GM19324 (cell line): ENCODE data around the gene LMF1.
"Not testable (repeated sequence)": the region's sequence is repeated elsewhere in the genome, so short reads cannot be mapped to it uniquely, and the experiment has no call there.

ENCODE experiments used
- ATAC-seq: cut with Tn5 transposase; IDR thresholded peaks from one replicate; pipeline ENCODE4 v1.9.1; 2021; ENCODE audit warnings: mild to moderate bottlenecking, moderate library complexity; ENCODE audit not compliant: unreplicated experiment, low FRiP score

The LMF1 gene

DNA sequence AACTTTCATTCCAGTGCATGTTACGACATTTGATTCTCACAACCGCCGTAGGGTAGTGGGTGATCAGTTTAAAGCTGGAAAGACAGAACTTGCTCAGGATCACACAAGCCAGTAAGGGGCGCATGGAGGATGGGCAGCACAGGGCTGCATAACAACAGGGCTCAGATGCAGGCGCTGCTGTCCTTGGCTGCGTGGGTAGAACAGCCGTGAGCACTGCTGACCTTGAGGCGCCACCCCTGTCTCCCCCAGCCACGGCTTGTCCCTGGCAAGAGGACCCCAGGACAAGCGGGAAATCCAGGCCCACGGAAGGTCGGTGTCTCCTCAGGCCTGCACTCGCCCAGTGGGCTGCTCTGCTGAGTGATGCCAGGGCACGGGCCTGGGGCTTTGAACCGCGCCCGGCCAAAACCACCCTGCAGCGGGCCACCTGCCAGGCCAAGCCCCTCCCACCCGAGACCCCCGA lies 84.7 kb downstream of the LMF1 start:
- no peak for ATAC-seq

DNA sequence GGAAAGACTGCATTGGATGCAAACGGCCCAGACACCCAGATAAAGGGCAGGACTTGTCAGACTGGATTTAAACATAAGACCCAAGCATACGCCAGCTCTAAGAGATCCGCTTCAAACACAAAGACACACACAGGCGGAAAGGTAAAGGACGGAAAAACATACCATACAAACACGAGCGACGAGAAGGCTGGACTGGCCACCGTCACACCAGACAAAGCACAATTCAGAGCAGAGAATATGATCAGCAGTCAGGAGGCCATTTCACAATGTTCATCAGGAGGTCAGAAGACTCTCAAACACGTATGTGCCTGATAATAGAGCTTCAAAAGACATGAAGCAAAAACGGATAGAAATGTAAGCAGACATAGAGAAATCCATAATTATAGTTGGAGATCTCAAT lies 85.4 kb downstream of the LMF1 start:
- ATAC-seq = no peak

DNA sequence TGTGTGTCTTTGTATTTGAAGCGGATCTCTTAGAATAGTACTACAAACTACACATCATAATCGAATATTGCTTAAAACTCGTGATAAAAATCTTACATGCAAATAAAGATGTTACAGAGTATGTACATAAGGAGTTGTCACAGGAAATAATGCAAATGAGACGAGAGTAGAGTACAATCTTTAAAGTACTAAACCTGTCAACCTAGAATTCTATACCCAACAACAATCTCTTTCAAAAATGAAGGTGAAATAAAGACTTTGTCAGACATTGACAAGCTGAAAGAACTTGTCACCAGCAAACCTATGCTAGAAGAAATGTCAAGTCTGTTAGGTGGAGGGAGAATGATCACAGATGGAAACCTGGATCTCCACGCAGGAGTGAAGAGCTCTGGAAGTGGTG lies 86.6 kb downstream of the LMF1 start:
- ATAC-seq = no peak

DNA sequence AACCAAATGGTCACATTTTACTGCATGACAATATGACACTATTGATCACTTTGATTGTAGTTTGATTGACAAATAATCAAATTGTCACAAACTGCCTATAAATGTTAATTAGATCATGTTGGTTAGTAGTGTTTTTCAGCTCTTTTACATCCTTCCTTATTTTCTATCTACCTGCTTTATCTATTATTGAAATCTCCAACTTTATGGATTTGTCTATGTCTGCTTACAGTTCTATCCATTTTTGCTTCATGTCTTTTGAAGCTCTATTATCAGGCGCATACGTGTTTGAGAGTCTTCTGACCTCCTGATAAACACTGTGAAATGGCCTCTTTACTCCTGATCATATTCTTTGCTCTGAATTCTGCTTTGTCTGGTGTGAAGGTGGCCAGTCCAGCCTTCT lies 87.0 kb downstream of the LMF1 start:
- ATAC-seq = no peak

DNA sequence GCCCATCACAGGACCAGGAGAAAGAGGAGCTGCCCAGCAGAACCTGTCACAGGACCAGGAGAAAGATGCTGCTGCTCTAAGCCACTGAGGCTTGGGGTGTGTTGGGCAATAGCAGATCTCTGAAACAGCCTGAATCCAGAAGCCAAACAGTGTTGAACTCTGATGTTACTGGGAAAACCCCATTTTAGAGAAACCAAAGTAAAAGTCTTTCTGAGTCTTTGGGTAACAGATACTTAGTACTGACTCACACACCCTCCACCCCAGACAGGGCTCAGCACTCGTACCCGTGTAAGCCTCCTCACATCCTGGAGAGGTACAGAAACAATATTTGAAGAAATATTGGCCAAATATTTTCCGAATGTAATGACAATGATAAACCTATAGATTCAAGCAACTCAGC lies 87.4 kb downstream of the LMF1 start:
- ATAC-seq = no peak

DNA sequence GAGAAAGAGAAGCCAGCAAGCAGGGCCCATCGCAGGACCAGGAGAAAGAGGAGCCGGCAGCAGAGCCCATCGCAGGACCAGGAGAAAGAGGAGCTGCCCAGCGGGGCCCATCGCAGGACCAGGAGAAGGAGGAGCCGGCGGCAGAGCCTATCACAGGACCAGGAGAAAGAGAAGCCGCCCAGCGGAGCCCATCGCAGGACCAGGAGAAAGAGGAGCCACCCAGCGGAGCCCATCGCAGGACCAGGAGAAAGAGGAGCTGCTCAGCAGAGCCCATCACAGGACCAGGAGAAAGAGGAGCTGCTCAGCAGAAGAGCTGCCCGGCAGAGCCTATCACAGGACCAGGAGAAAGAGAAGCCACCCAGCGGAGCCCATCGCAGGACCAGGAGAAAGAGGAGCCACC lies 88.1 kb downstream of the LMF1 start:
- not testable (repeated sequence) for ATAC-seq

DNA sequence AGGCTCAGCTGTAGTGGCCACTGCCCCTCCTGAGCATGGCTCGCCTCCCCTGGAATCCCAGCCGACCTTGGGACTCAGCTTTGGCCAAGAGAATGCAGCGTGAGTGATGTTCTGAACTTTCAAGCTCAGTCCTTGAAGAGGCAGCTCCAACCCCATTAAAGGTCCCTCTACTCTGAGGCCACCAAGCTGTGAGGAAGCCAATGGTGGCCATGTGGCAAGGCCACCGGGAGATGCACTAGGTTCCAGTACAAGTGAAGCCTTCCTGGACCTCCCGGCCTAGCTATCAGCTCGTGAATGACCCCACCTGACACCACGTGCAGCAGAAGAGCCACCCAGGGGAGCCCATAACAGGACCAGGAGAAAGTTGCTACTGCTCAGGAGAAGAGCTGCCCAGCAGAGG lies 88.5 kb downstream of the LMF1 start:
- ATAC-seq = no peak

DNA sequence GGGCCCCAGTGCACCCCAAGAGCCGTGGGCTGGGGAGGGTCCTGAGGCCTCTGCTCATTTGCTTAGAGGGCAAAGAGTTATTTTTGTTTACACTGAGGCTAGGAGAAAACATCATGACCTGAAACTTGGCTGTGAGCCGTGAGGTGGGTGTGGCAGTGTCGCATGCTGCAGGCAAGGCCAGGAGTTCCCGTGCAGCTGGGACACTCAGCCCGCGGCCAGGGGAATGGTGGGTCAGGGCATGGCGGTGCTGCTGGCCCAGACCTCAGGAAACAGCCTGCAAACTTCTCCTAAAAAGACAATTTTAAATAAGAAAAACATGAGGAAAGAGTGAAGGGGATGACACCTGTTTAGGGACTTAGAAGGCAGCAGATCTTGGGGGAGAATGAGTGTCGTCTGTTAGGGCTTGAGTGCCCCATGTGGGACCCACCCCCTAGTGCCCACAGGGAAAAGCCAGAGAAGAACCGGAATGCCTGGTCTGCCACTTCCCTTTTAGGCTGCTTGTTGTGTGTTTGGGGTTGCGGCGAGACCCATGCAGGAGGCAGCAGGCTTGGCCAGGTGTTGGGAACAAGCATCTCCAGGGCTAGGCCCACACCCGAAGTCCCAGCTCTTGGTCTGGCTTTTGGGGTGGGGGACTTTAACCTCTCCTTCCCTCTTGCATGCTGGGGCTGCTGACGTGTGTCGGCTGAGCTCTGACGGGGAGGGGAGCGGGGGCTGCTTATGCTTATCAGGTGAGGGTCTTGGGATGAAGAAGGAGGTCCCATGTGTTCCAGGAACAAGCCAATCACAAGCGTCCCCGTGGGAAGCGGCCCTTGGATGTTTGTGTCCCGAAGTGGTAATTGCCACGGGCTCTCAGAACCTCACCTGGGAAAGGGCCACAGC lies 89.3 kb downstream of the LMF1 start:
- no peak for ATAC-seq

DNA sequence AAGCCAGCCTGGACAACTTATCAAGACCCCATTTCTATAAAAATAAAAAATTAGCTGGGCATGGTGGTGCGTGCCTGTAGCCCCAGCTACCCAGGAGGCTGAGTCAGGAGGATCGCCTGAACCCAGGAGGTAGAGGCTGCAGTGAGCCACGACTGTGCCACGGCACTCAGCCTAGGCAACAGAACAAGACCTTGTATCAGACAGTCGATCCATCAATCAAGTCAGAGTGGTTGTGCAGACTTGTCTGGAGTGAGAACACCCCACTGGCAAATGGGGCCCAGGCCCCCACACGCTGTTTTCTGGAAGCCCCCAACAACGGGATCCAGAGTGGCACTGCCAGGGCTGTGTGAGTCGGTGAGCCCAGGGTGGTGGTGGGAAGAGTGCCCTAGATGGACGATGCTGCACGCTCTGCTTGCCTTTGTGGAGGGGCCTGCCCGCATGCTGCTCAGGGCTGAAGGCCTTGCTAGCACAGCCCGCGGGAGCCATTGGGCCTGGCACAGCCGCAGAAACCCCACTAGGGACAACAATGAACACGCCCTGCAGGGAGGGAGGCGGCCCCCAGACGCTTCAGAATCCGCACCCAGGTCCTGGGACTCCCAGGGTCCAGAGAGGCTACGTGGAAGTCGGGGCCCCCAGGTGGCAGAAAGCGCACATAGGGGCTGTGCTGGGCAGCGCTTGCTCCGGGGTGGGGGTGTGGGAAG lies 90.2 kb downstream of the LMF1 start:
- no peak for ATAC-seq

DNA sequence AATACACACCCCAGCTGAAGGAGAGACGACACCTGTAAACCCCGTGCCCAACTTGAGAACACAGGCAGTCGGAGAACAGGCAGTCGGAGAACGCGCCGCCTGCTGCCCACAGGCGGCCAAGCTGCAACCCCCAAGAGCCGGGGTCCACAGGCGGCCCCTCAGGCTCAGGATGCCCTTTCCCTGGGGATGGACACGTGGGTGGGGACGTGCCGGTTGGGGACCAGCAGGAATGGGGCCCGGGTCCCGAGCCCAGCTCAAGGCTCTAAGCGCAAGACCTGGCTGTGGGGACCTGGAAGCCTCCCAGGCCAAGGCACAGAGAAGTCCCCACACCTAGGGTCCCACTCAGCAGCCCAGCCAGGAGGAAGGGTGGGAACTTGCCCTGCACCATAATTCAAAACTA lies 90.8 kb downstream of the LMF1 start:
- no peak for ATAC-seq

DNA sequence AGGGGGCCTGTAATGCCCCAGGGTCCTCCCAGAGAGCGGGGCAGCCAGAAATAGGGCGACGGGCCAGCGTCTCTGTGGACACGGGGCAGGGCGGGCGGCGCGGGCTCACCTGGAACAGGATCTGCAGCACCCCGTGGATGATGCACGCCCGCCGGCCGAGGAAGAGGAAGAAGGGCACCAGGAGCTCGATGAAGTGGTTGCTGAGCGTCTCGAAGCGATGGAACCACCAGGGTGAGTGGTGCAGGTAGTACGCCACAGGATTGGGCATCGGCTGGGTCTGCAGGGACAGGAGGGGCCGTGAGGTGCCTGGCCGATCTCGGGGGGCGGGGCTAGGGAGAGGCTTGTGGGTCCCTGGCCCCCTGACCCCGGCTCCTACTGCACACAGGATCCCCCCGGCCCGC lies 91.3 kb downstream of the LMF1 start:
- no peak for ATAC-seq

DNA sequence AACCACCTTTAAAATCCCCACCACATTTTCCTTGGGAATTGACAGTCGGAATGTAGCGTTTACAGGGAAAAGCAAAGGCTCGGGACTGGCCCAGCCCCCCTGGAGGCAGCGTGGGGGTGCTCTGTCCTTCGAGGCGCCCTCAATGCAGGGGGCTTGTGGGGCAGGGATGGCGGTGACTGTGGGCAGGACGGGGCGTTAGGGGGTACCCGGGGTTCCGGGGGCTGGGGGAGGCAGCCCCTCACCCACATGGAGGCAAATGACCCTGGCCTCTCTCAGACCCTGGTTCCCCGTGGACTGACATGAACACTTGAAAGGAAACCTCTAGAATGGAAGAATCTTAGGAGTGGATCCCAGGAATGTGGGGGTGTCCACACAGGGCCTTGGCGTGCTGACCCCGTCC lies 91.9 kb downstream of the LMF1 start:
- ATAC-seq = no peak

DNA sequence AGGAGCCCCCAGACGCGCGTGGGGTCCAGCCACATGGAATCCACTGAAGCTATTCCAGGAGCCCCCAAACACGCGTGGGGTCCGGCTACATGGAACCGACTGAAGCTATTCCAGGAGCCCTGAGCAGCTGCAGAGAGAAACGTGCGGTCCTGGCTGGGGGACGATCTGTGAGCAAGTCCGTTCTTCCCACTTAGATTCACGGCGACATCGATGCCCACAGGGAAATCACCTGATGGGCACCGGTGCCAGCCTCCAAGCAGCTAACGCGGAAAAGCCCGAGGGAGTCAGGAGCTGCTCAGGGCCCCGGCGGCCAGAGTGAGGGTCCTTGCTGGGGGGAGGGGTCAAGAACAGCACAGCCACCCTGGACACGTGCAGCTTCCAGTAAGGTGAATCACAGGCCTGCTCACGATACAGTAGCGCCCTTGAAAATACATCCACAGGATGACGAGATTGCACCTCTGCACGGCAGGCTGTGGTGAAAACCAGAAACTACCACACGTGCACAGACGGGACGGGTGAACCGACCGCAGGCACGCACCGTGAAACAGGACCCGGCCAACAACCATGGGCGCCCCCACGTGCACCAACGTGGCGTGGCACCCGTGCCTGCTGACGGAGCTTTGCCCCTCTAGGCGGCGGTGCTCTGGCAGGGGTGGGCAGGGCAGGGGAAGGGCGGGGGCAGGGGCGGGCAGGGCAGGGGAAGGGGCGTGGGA lies 92.6 kb downstream of the LMF1 start:
- ATAC-seq = no peak

DNA sequence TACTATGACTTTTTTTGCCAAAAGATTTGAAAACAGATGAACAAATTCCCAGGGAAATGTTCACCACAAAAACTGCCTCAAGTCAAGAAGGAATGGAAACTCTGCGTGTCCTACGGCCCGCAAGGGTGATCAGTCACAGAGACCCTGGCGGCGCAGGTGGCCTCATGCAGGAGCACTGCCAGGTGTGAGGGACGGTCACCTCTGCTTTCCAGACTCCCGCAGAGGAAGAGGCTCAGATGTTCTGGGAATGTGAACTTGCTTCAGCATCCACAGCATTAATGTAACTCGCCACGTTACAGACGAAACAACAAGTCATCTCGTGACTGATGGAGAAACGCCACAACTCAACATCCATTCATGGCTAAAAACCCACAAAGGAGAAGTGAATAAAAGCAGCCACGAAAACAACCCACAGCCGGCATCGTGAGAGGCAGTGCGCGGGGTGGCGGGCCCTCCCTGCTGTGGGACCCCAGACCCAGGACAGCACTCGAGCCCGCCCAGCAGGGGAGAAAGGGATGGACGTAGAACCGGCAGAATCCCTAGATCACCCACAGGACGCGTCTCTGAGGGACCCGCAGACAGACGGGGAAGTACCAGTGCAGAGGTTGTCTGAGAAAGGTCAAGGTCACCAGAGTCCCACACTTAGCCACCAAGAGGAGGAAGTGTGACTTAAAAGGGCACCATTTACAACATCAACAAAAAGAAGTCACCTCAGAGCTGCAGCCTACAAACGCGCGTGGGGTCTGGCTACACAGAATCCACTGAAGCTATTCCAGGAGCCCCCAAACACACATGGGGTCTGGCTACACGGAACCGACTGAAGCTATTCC lies 93.3 kb downstream of the LMF1 start:
- no peak for ATAC-seq

DNA sequence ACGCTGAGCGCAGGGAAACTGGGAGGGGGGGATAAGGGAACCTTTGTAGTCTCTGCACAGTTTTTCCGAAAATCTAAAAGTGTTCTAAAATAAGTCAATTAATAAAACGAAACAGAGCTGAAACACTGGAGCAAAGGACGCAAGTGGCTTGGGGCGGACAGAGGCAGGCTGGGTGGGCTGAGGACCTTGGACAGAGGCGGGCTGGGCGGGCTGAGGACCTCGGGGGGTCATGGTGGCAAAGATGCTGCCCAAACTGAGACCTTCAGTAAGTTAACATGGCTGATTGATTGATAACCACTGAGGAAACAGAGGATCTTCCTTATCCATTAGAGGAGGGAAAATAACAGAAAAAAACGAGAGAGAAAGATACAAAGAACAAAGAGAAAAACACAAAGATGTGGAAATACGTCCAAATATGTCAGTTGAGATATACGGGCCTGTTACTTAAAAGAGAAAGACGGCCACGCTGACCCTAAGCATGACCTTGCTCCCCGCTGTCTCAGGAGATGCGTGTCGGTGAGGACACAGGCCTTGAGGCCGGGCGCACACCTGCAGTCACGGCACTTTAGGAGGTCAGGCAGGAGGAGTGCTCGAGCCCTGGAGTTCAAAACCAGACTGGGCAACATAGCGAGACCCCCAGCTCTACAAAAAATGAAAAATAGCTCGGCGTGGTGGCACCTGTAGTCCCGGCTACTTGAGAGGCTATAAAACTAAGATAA lies 94.1 kb downstream of the LMF1 start:
- no peak for ATAC-seq

DNA sequence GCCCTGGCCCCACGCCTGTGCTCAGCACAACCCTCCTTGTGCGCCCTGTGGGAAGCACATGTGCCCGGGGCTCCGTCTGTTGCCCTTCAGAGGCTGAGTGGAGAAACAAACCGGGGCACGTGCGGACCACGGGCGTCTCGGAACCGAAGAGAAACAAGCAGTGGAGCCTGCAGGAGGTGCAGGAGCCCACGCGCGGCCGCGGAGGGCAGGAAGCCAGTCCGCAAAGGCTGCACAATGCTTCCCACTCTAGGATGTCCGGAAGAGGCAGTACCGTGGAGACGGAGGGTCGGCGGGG lies 94.8 kb downstream of the LMF1 start:
- ATAC-seq = no peak

DNA sequence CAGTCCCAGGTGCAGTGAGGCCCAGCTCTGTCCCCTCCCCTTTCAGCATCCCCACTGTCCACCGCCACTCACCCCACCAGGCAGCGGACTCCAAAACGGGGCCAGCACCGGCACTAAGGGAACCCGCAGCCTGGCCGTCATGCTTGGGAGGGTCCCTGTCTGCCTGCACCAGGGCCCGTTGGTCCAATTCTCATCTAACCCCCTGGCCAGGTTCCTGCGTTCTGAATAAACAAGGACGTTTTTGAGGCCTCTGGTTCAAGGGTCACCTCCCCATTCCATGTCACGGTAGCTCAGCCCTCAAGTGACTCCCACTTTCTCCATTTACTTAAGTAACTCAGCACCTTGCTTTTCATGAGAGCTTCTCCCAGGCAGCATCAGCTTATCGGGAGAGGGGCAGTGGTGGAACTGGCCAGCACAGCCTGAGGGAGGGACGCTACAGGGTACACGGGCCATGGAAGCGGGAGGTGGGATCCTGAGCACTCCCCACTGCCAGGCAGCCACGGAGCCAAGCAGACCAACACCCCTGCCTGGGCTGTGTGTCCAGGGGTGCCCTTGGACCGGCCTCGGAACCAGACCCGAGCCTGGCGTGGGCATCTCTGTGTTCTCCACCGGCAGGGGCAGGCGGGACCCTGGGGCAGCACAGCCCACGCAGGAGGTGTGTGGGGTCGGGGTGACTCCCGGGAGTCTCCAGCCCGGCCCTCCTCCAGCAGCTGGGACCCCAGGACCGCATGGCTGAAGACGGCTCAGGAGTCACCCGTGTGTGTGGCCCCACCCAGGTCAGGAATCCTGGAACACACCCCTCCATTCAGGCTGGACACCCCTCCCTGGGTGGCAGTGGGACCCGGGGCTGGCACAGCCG lies 95.4 kb downstream of the LMF1 start:
- ATAC-seq = no peak

DNA sequence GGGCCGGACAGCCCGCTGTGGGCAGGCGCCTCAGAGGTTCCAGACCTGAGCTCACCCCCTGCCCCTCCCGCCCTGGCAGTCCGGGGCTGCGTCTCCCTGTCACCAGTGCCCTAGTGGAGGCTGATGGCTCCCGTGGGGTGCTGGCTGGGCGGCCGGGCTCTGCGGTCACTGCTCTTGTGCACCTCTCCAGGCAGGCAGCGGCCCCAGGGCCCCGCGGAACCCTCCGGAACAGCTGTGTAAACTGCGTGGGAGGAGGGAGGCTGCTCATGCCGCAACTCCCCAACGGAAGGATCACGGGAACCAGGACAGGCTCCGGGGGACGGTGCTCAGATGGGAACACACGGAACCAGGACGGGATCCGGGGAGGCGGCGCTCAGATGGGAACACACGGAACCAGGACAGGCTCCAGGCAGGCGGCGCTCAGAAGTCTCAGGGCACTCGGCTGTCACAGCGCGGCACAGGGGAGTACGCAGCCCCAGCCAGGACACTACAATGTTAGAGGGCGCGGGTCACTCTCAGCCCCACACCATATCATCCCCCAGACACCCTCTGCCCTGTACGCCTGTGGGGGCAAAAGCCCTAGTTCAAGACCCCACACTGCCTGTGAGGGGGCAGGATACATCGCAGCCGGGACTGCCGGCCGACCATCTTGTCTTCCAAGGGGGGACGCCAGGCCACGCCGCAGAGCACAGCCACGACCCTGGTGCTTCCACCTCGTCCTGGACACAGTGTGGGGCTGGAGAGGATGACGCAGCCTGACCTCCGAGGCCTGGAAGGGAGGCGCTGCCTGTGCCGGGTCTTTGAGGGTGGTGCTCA lies 96.2 kb downstream of the LMF1 start:
- ATAC-seq = no peak
